ENCODE results near the gene CEACAM16. TPM values are rescaled to one million over a fixed set of nuclear protein-coding genes. Genes with fewer than 3 reads are reported as not detected.

CEACAM16 gene
- total and polyA plus RNA-seq, 9 of the 15 experiments (the other 6 are each of a cell fraction or from before 2014, with no cell fraction given) = not detected

- intact Hi-C loops (cut with micrococcal nuclease) = no loop called here
- ATAC-seq = peak; percentile 8
- CTCF ChIA-PET (ENCODE audit: low intra/inter-chr PET ratio) = no interaction called here
- peak overlapping the region; percentile 89 for H3K4me2 ChIP-seq (ENCODE audit: insufficient read depth, low read length)
- peak overlapping the region; percentile 50 to 88 for H3K9ac ChIP-seq (ENCODE audit: insufficient read depth in 1 of 2, low read depth in 2 of 2, low read length in 2 of 2)
- FAIRE-seq = peak; percentile 84
- H3K9me1 ChIP-seq (ENCODE audit: control insufficient read depth, insufficient read depth, low read length) = no peaks in the 10 kb centered on the region
- H3K4me1 ChIP-seq (replicated peaks in 1 of 2; ENCODE audit: control insufficient read depth in 2 of 2, insufficient read depth in 2 of 2, low read length in 2 of 2) = peaks cover 10 to 31% of the 10 kb centered on the region in 2 experiments
- POLR2A ChIA-PET = no interaction called here
- peak overlapping the region; percentile 86 for H2AFZ ChIP-seq (ENCODE audit: low read depth, low read length)
- H4K20me1 ChIP-seq (replicated peaks; ENCODE audit: control insufficient read depth, insufficient read depth, low read length) = no peaks in the 10 kb centered on the region
- no peak for DNase-seq (ENCODE audit: extremely low read depth in 1 of 4, low spot score in 3 of 4)
- no peaks in the 10 kb centered on the region for H3K27me3 ChIP-seq (ENCODE audit: control insufficient read depth in 2 of 2, insufficient read depth in 2 of 2, low read length in 2 of 2)
- in situ Hi-C loops (cut with MboI) = no loop called here
- no peaks in the 10 kb centered on the region for H3K9me3 ChIP-seq (replicated peaks; ENCODE audit: control insufficient read depth, insufficient read depth, low read depth, low read length)
- no TSS peak for BruUV-seq (replicated peaks)
- H3K4me3 ChIP-seq = peak overlapping the region; percentile 45
- 2% methylated on average over 23 of the region's 26 CpGs for WGBS (ENCODE audit: insufficient coverage, low coverage, missing lambda C conversion rate)
- H3K79me2 ChIP-seq (ENCODE audit: control insufficient read depth, insufficient read depth, low read length) = no peaks in the 10 kb centered on the region
- no peaks in the 10 kb centered on the region for H3K36me3 ChIP-seq (ENCODE audit: control insufficient read depth, insufficient read depth, low read length)
- peak overlapping the region; percentile 58 for H3K27ac ChIP-seq (ENCODE audit: extremely low read depth, low read depth, low read length)
- TF ChIP-seq SUPT5H (IDR thresholded peaks at IDR 0.05) (peak; percentile 68; the same call in 1 of the 2 replicates), ZNF197 (CRISPR knock-in tag; IDR thresholded peaks at IDR 0.05; ENCODE audit: low read depth) (no peak), ZNF507 (tag; conservative IDR thresholded peaks at IDR 0.05) (no peak), FOS (IDR thresholded peaks at IDR 0.05; ENCODE audit: extremely low read depth, insufficient read length) (no peak), ZNF184 (CRISPR knock-in tag; IDR thresholded peaks at IDR 0.05) (no peak), ZNF655 (CRISPR knock-in tag; IDR thresholded peaks at IDR 0.05) (no peak), CREM (IDR thresholded peaks at IDR 0.05; ENCODE audit: low read depth) (no peak)
- TF ChIP-seq, protein P1, sequence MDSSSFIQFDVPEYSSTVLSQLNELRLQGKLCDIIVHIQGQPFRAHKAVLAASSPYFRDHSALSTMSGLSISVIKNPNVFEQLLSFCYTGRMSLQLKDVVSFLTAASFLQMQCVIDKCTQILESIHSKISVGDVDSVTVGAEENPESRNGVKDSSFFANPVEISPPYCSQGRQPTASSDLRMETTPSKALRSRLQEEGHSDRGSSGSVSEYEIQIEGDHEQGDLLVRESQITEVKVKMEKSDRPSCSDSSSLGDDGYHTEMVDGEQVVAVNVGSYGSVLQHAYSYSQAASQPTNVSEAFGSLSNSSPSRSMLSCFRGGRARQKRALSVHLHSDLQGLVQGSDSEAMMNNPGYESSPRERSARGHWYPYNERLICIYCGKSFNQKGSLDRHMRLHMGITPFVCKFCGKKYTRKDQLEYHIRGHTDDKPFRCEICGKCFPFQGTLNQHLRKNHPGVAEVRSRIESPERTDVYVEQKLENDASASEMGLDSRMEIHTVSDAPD (CRISPR knock-in tag; IDR thresholded peaks at IDR 0.05) = no peak
- TF ChIP-seq, protein P2, sequence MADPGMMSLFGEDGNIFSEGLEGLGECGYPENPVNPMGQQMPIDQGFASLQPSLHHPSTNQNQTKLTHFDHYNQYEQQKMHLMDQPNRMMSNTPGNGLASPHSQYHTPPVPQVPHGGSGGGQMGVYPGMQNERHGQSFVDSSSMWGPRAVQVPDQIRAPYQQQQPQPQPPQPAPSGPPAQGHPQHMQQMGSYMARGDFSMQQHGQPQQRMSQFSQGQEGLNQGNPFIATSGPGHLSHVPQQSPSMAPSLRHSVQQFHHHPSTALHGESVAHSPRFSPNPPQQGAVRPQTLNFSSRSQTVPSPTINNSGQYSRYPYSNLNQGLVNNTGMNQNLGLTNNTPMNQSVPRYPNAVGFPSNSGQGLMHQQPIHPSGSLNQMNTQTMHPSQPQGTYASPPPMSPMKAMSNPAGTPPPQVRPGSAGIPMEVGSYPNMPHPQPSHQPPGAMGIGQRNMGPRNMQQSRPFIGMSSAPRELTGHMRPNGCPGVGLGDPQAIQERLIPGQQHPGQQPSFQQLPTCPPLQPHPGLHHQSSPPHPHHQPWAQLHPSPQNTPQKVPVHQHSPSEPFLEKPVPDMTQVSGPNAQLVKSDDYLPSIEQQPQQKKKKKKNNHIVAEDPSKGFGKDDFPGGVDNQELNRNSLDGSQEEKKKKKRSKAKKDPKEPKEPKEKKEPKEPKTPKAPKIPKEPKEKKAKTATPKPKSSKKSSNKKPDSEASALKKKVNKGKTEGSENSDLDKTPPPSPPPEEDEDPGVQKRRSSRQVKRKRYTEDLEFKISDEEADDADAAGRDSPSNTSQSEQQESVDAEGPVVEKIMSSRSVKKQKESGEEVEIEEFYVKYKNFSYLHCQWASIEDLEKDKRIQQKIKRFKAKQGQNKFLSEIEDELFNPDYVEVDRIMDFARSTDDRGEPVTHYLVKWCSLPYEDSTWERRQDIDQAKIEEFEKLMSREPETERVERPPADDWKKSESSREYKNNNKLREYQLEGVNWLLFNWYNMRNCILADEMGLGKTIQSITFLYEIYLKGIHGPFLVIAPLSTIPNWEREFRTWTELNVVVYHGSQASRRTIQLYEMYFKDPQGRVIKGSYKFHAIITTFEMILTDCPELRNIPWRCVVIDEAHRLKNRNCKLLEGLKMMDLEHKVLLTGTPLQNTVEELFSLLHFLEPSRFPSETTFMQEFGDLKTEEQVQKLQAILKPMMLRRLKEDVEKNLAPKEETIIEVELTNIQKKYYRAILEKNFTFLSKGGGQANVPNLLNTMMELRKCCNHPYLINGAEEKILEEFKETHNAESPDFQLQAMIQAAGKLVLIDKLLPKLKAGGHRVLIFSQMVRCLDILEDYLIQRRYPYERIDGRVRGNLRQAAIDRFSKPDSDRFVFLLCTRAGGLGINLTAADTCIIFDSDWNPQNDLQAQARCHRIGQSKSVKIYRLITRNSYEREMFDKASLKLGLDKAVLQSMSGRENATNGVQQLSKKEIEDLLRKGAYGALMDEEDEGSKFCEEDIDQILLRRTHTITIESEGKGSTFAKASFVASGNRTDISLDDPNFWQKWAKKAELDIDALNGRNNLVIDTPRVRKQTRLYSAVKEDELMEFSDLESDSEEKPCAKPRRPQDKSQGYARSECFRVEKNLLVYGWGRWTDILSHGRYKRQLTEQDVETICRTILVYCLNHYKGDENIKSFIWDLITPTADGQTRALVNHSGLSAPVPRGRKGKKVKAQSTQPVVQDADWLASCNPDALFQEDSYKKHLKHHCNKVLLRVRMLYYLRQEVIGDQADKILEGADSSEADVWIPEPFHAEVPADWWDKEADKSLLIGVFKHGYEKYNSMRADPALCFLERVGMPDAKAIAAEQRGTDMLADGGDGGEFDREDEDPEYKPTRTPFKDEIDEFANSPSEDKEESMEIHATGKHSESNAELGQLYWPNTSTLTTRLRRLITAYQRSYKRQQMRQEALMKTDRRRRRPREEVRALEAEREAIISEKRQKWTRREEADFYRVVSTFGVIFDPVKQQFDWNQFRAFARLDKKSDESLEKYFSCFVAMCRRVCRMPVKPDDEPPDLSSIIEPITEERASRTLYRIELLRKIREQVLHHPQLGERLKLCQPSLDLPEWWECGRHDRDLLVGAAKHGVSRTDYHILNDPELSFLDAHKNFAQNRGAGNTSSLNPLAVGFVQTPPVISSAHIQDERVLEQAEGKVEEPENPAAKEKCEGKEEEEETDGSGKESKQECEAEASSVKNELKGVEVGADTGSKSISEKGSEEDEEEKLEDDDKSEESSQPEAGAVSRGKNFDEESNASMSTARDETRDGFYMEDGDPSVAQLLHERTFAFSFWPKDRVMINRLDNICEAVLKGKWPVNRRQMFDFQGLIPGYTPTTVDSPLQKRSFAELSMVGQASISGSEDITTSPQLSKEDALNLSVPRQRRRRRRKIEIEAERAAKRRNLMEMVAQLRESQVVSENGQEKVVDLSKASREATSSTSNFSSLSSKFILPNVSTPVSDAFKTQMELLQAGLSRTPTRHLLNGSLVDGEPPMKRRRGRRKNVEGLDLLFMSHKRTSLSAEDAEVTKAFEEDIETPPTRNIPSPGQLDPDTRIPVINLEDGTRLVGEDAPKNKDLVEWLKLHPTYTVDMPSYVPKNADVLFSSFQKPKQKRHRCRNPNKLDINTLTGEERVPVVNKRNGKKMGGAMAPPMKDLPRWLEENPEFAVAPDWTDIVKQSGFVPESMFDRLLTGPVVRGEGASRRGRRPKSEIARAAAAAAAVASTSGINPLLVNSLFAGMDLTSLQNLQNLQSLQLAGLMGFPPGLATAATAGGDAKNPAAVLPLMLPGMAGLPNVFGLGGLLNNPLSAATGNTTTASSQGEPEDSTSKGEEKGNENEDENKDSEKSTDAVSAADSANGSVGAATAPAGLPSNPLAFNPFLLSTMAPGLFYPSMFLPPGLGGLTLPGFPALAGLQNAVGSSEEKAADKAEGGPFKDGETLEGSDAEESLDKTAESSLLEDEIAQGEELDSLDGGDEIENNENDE (IDR thresholded peaks at IDR 0.05; ENCODE audit: low read depth, low read length) = no peak
These were observed 48.9 kb downstream of the CEACAM16 start for GRCh38 chr19:44747739-44748425.
